SIG-M5 treated with dmso at 0.1 percent for 504 hours (cell line): Measurements from ENCODE around the gene ZNG1B.
"Not testable (repeated sequence)": the region's sequence is repeated elsewhere in the genome, so short reads cannot be mapped to it uniquely, and the experiment has no call there.

Experiments
- DNase-seq: peaks from one replicate; lab custom pipeline; 2025; ENCODE audit not compliant: unreplicated experiment; lab: John Stamatoyannopoulos, UW

Gene ZNG1B

GRCh38 chr2:113503094-113504042 is 65.9 kb downstream of the ZNG1B start:
- not testable (repeated sequence) for DNase-seq

DNA sequence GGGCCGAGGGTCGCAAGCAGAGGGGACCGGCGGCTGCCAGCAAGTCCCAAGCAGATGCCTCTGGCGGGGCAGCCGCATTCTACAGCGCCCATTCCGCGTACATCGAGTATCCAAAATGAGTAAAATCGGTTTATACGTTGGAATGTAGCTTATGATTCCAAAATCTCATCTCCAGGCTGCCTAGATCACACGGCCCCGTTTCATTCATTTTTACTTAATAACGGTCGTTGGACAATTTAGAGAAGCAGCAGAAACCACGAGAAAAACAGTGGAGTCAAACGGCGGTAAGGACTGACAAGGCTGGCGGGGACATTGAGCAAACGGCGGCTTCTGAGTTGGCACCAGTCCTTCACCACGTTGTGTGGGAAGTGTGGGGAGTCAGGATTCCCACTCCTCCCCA is 66.6 kb downstream of the ZNG1B start:
- not testable (repeated sequence) for DNase-seq

- not testable (repeated sequence) for DNase-seq
Observed at GRCh38 chr2:113507394-113508140, 70.1 kb downstream of the ZNG1B start.

DNA sequence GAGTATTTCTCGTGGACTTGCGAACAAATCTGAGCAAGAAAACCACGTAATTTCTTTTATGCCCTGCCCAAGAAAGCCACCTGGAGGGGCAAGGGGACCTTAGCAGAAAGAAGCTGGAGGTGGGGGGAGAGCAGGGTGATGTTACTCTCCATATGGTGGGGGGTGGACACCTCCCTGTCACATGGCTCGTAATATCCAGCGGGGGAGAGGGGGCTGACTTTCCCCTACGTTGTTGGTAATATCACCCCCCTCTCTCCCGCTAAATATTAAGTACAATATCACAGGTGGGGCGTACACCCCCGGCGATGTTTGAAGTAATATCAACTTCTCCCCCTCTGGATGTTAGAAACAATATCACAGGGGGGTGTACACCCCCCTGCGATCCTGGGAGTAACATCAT is 70.7 kb downstream of the ZNG1B start:
- not testable (repeated sequence) for DNase-seq

GRCh38 chr2:113510913-113511312 is 73.4 kb downstream of the ZNG1B start:
- DNase-seq: not testable (repeated sequence)

GRCh38 chr2:113511859-113512258 is 74.4 kb downstream of the ZNG1B start:
- not testable (repeated sequence) for DNase-seq

- DNase-seq: not testable (repeated sequence)
Observed at GRCh38 chr2:113515457-113515856, 78.0 kb downstream of the ZNG1B start.

- DNase-seq: not testable (repeated sequence)
Observed at GRCh38 chr2:113515995-113516394, 78.5 kb downstream of the ZNG1B start.

DNA sequence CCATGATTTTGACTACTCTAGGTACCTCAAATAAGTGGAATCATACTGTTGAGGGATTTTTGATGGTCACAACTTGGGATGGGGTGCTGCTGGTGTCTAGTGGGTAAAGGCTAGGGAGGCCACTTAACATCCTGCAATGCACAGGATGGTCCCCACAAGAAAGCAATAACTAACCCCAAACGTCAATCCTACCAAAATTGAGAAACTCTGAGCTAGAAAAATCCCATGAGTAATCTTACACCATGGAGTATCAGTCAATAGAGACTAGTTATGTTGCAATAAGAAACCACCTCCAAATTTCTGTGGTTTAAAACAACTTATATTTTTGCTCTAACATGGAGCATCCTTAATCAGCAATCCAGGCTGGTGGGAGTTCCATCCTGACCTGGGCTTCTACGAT is 79.5 kb downstream of the ZNG1B start:
- not testable (repeated sequence) for DNase-seq

- DNase-seq: not testable (repeated sequence)
Observed at GRCh38 chr2:113520837-113521236, 83.3 kb downstream of the ZNG1B start.

DNA sequence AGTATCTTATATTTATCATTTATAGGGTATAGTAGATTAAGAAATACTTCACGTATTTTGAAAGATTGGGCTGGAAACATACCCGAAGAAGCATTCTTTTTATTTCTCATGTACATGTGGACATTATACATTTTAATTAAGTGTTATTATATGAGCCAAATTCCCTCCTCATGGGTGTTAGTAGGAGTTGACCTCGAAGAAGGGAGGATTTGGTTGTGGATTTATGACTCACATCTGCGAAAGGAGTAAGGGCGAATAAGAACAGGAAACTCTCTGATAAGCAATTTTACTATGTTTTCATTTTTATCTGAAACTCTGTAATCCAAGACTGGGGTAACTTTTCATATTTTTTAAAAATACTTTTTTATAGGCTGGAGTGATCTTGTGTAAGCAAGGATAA is 84.0 kb downstream of the ZNG1B start:
- DNase-seq: not testable (repeated sequence)

- DNase-seq: not testable (repeated sequence)
Observed at GRCh38 chr2:113524986-113525385, 87.5 kb downstream of the ZNG1B start.

GRCh38 chr2:113527350-113528045 is 90.0 kb downstream of the ZNG1B start:
- DNase-seq: not testable (repeated sequence)

DNA sequence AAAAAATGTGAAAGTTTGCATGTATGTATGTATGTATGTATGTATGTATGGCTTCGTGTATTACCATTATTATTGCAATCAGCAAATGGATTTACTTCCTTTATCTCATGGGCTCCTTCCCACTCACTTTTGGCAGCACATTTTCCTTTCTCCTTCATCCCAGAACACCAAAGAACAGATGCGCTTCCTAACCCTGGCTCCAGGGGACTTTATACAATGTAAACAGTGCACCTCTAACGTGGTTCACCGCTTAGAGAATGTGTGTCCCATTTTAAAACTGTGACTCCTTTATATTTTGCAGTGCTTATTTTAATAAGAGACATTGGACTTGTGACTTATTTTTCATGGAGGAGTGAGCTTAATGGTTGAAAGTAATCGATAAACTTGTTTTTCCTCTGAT is 90.6 kb downstream of the ZNG1B start:
- not testable (repeated sequence) for DNase-seq

- not testable (repeated sequence) for DNase-seq
Observed at GRCh38 chr2:113528904-113529303, 91.4 kb downstream of the ZNG1B start.

DNA sequence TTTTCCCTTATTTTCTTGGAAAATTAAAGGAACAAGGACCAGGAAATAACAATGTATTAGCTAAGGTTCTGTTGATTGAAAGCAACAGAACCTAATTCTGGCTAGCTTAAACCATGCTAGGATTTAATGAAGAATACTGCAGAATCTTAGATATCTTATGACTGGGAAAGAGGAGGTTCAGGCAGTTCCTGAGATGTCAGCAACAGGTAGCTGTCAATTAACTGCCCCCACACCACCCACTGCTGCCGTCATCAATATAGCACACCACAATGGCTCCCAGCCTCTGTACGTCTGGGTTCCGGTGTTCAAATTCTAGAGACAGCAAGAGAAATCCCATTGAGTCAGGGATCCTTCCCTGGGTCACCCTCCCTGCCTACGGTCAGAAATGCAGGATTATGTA is 95.5 kb downstream of the ZNG1B start:
- not testable (repeated sequence) for DNase-seq

- not testable (repeated sequence) for DNase-seq
Observed at GRCh38 chr2:113536573-113536972, 99.1 kb downstream of the ZNG1B start.

- not testable (repeated sequence) for DNase-seq
Observed at GRCh38 chr2:113540834-113541203, 103.3 kb downstream of the ZNG1B start.

DNA sequence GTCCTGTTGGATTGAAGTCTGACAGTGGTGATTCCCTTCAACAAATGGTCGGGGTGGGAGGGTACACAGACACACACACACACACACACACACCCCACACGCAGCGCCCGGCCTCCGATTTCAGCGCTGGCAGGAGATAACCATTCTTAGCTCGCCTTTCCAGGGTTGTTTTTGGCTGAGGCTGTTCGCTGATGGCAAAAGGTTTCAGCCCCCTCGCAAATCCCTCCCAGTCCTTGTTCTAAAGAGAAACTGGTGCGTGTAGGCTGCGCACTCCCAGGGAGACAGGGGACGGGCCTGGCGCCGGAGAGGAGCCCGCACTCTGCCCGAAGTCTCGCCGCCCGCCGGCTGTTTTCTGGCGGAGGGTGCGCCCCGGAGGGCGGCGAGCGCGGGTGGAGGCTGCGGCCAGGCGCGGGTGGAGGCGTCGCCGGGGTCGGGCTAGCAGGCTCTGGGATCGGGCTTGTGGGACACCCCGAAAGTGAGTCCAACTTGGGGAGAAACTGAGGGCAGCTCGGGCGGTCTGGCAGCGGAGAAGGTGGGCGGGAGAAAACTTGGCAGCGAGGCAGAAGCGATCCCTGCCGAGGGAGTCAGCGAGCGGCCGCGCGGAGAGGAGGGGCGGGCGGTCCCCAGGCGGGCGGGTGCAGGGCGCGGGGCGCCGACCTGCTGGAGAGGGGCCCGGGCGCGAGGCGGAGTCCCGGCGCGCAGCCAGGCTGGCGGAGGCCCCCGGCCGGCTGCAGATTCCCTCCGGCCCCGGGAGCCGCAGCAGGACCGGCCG is 103.9 kb downstream of the ZNG1B start:
- not testable (repeated sequence) for DNase-seq

GRCh38 chr2:113541976-113542485 is 104.5 kb downstream of the ZNG1B start:
- not testable (repeated sequence) for DNase-seq
